ENCODE measurements around the gene DECR2. TPM values are rescaled to one million over a fixed set of nuclear protein-coding genes. Genes with fewer than 3 reads are reported as not detected.
A peak's percentile ranks its signal among the peaks of the same experiment; 100 is the strongest.

The DECR2 gene
- total and polyA plus RNA-seq, 2 of the 13 experiments (the other 11 are each of a cell fraction or from before 2014, with no cell fraction given) = 36.3 to 44.6 TPM

DNA sequence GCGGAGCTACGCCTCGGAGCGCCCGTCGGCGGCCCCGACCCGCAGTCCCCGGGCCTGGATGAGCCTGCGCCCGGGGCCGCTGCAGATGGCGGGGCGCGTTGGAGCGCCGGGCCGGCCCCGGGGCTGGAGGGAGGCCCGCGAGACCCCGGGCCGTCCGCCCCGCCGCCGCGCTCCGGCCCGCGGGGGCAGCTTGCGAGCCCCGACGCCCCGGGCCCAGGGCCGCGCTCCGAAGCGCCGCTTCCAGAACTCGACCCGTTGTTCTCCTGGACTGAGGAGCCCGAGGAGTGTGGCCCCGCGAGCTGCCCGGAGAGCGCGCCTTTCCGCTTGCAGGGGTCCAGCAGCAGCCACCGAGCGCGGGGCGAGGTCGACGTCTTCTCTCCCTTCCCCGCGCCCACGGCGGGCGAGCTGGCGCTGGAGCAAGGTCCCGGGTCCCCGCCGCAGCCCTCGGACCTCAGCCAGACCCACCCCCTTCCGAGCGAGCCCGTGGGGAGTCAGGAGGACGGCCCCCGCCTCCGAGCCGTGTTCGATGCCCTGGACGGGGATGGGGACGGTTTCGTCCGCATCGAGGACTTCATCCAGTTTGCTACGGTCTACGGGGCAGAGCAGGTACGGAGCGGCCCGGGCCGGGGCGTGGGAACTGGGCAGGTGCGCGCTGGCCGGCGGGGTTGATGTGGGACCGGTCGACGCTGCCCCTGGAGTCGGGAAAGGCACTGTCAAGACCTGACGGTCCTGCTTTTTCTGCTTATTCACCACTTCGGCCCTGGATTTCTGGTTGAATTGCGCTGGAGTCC is 24.6 kb downstream of the DECR2 start:
- no peaks in the 10 kb centered on the region for H3K9me3 ChIP-seq (ENCODE audit: low read length)
- H3K27me3 ChIP-seq (ENCODE audit: control insufficient read depth in 1 of 2, insufficient read depth in 2 of 2, low read length in 2 of 2) = no peaks in the 10 kb centered on the region; a peak in 1 of 5 replicates
- H3K4me2 ChIP-seq (ENCODE audit: low read depth, low read length) = peak overlapping the region; percentile 78
- ChIA-PET POLR2A (interaction anchor here (1.3 to 2.7 kb wide), 3 partner anchors 16 to 48 kb away, joined by 3 to 14 read pairs (median 10); no protein-coding TSS in a partner anchor), CTCF (ENCODE audit: low intra/inter-chr PET ratio, low total read pairs) (no interaction called here)
- peak overlapping the region; percentile 63 to 95 (median 87) for H3K4me3 ChIP-seq (replicated peaks in 1 of 3; ENCODE audit: insufficient read depth in 1 of 3, low read depth in 2 of 3, low read length in 3 of 3)
- H3K79me2 ChIP-seq (ENCODE audit: insufficient read depth, low read length) = peaks cover 46% of the 10 kb centered on the region
- peaks cover 16% of the 10 kb centered on the region for H4K20me1 ChIP-seq (ENCODE audit: insufficient read depth, low read length)
- WGBS (ENCODE audit: low lambda C conversion rate) = 0% methylated on average over 18 of the region's 97 CpGs
- H3K4me1 ChIP-seq (ENCODE audit: insufficient read depth, low read length) = peaks cover 60% of the 10 kb centered on the region
- DNase-seq (ENCODE audit: low spot score) (no peak), ATAC-seq (0 out of 3 replicates have a peak, but pooled peaks have one; percentile 14), FAIRE-seq (no peak)
- in situ Hi-C loops (cut with HindIII; ENCODE audit: extremely low pct_ligation_motif_present, low pct_unique_long_range_greater_than_20kb) (no loop called here), intact Hi-C loops (cut with micrococcal nuclease; ENCODE audit: unreplicated experiment) (no loop called here)
- no peak overlapping the region for H3K27ac ChIP-seq (ENCODE audit: extremely low read length, insufficient read depth, low read length)
- no TSS peak for BruUV-seq (replicated peaks)
- no peak overlapping the region for H2AFZ ChIP-seq (ENCODE audit: low read length)
- H3K36me3 ChIP-seq (replicated peaks in 1 of 2; ENCODE audit: control insufficient read depth in 1 of 2, insufficient read depth in 2 of 2, low read length in 2 of 2) = no peaks in the 10 kb centered on the region; a peak in 1 of 5 replicates
- H3K9ac ChIP-seq (ENCODE audit: insufficient read depth, low read depth, low read length) = peak overlapping the region; percentile 72
- peak; percentile 81 for TF ChIP-seq KMT2A (CRISPR knock-in tag; IDR thresholded peaks at IDR 0.05)
- TF ChIP-seq SALL1 (CRISPR knock-in tag; IDR thresholded peaks at IDR 0.05) = peak; percentile 48
- TF ChIP-seq KDM2A (CRISPR knock-in tag; IDR thresholded peaks at IDR 0.05; ENCODE audit: borderline replicate concordance, low read depth) = peak; percentile 42; the same call in 1 of the 2 replicates
- TF ChIP-seq, protein P1, sequence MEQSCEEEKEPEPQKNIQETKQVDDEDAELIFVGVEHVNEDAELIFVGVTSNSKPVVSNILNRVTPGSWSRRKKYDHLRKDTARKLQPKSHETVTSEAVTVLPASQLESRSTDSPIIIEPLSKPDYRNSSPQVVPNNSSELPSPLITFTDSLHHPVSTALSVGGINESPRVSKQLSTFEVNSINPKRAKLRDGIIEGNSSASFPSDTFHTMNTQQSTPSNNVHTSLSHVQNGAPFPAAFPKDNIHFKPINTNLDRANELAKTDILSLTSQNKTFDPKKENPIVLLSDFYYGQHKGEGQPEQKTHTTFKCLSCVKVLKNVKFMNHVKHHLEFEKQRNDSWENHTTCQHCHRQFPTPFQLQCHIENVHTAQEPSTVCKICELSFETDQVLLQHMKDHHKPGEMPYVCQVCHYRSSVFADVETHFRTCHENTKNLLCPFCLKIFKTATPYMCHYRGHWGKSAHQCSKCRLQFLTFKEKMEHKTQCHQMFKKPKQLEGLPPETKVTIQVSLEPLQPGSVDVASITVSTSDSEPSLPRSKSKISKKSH (CRISPR knock-in tag; IDR thresholded peaks at IDR 0.05; ENCODE audit: borderline replicate concordance) = peak; percentile 77; the same call in 1 of the 2 replicates
- TF ChIP-seq ZNF589 (CRISPR knock-in tag; conservative IDR thresholded peaks at IDR 0.05) = no peak
- TF ChIP-seq, protein P2, sequence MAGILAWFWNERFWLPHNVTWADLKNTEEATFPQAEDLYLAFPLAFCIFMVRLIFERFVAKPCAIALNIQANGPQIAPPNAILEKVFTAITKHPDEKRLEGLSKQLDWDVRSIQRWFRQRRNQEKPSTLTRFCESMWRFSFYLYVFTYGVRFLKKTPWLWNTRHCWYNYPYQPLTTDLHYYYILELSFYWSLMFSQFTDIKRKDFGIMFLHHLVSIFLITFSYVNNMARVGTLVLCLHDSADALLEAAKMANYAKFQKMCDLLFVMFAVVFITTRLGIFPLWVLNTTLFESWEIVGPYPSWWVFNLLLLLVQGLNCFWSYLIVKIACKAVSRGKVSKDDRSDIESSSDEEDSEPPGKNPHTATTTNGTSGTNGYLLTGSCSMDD (CRISPR knock-in tag; IDR thresholded peaks at IDR 0.05) = no peak
- TF ChIP-seq ZNF777 (CRISPR knock-in tag; IDR thresholded peaks at IDR 0.05) = peak; percentile 54
- 0 out of 2 replicates have a peak, but pooled peaks have one; percentile 15 for TF ChIP-seq ZBTB38 (CRISPR knock-in tag; IDR thresholded peaks at IDR 0.05)
- TF ChIP-seq ARHGAP35 (CRISPR knock-in tag; IDR thresholded peaks at IDR 0.05; ENCODE audit: borderline replicate concordance) = peak; percentile 74; the same call in 1 of the 2 replicates
- no peak for TF ChIP-seq CBX2 (IDR thresholded peaks at IDR 0.05; ENCODE audit: low read depth, low read length)
- no peak for TF ChIP-seq CBX2 (CRISPR knock-in tag; IDR thresholded peaks at IDR 0.05; ENCODE audit: low read depth)
- TF ChIP-seq ZNF784 (CRISPR knock-in tag; IDR thresholded peaks at IDR 0.05; ENCODE audit: borderline replicate concordance) = 0 out of 2 replicates have a peak, but pooled peaks have one; percentile 38
- peak; percentile 42; the same call in 1 of the 2 replicates for TF ChIP-seq ZFP91 (CRISPR knock-in tag; IDR thresholded peaks at IDR 0.05; ENCODE audit: borderline replicate concordance)
- TF ChIP-seq ZNF580 (CRISPR knock-in tag; IDR thresholded peaks at IDR 0.05; ENCODE audit: borderline replicate concordance, low read depth) = 0 out of 2 replicates have a peak, but pooled peaks have one; percentile 31
- TF ChIP-seq ZNF317 (CRISPR knock-in tag; IDR thresholded peaks at IDR 0.05) = 0 out of 2 replicates have a peak, but pooled peaks have one; percentile 39
- TF ChIP-seq MXD1 (CRISPR knock-in tag; IDR thresholded peaks at IDR 0.05) = peak; percentile 76; the same call in 1 of the 2 replicates
- TF ChIP-seq ZFY (CRISPR knock-in tag; IDR thresholded peaks at IDR 0.05) = peak; percentile 19; the same call in 1 of the 2 replicates

All from HepG2 (cell line).